ENCODE results near the gene RACK1. TPM values are rescaled to one million over a fixed set of nuclear protein-coding genes. Genes with fewer than 3 reads are reported as not detected.
A peak's percentile ranks its signal among the peaks of the same experiment; 100 is the strongest.

The RACK1 gene
- total and polyA plus RNA-seq, 4 donors: 310 to 2,255 (median 940) TPM

DNA sequence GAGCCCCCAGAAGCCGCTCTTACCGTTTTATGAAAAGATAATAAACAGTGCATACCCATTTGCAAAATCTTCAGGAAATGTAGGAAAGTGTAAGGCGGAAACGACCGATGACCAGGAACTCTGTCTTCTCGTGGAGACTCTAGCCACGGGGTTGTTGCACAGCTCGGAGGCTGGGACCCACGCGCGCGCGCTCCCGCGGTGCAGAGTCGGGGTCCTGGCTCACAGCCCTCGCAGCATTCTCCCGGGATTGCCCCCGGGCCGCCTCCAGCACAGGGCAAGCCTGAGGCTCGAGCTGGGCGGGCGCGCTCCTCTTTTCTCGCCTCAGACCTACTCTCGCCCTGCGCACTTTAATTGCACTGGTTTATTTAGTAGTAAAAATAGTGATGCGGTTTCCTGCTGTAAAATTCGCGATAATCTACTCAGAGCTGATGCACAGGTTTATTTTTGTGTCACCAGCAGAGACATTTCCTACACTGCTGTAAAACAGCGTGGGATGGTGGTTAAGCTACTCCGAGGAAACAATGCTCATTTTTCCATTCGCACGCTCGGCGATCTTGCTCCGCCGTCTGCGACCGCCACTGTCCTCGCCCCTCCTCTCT lies 54.2 kb downstream of the RACK1 start:
- DNase-seq (ENCODE audit: low spot score): no peak
- under 1% methylated on average over 41 of the region's 41 CpGs for WGBS
- Histone ChIP-seq H3K9ac (ENCODE audit: low read depth in 1 of 2, low read length in 2 of 2) (peak overlapping the region in 1 of 2 donors; percentile 1), H3K4me3 (ENCODE audit: low read depth in 1 of 3, low read length in 3 of 3) (peak overlapping the region; percentile 76 to 89 (median 77)), H3K9me3 (ENCODE audit: control insufficient read depth in 4 of 4, low read length in 3 of 4) (no peaks in the 10 kb centered on the region), H3K36me3 (ENCODE audit: control insufficient read depth in 4 of 4, insufficient read depth in 3 of 4, low read depth in 1 of 4, low read length in 3 of 4) (no peaks in the 10 kb centered on the region), H3K4me1 (ENCODE audit: control insufficient read depth in 4 of 4, insufficient read depth in 4 of 4, low read length in 3 of 4) (peaks cover 4 to 39% (median 28%) of the 10 kb centered on the region in 4 donors), H3K27ac (ENCODE audit: low read depth in 1 of 2, low read length in 2 of 2) (peak overlapping the region in 1 of 2 donors; percentile 59), H3K27me3 (ENCODE audit: control insufficient read depth in 4 of 4, insufficient read depth in 4 of 4, low read length in 3 of 4) (no peaks in the 10 kb centered on the region)
- no peak for TF ChIP-seq YY1 (IDR thresholded peaks at IDR 0.05)
- no peak for TF ChIP-seq ATF3 (IDR thresholded peaks at IDR 0.05)
- no peak for TF ChIP-seq GABPA (IDR thresholded peaks at IDR 0.05 in 1 of 2, conservative IDR thresholded peaks at IDR 0.05 in 1 of 2)
- TF ChIP-seq NR2F2 (IDR thresholded peaks at IDR 0.05): no peak
- TF ChIP-seq SP1 (IDR thresholded peaks at IDR 0.05): no peak
- TF ChIP-seq FOXA1 (IDR thresholded peaks at IDR 0.05): no peak
- no peak for TF ChIP-seq RAD21 (IDR thresholded peaks at IDR 0.05)
- TF ChIP-seq TAF1 (conservative IDR thresholded peaks at IDR 0.05): no peak

- Histone ChIP-seq H3K4me3 (ENCODE audit: low read depth in 1 of 3, low read length in 3 of 3) (peak overlapping the region; percentile 76 to 89 (median 77)), H3K27ac (ENCODE audit: low read depth in 1 of 2, low read length in 2 of 2) (peak overlapping the region; percentile 54 to 59), H3K9me3 (ENCODE audit: control insufficient read depth in 4 of 4, low read length in 3 of 4) (no peaks in the 10 kb centered on the region), H3K27me3 (ENCODE audit: control insufficient read depth in 4 of 4, insufficient read depth in 4 of 4, low read length in 3 of 4) (no peaks in the 10 kb centered on the region), H3K36me3 (ENCODE audit: control insufficient read depth in 4 of 4, insufficient read depth in 3 of 4, low read depth in 1 of 4, low read length in 3 of 4) (no peaks in the 10 kb centered on the region), H3K9ac (ENCODE audit: low read depth in 1 of 2, low read length in 2 of 2) (peak overlapping the region; percentile 41 to 65), H3K4me1 (ENCODE audit: control insufficient read depth in 4 of 4, insufficient read depth in 4 of 4, low read length in 3 of 4) (peaks cover 4 to 44% (median 29%) of the 10 kb centered on the region in 4 donors)
- peak; percentile 8 for TF ChIP-seq MAX (IDR thresholded peaks at IDR 0.05)
- TF ChIP-seq EGR1 (IDR thresholded peaks at IDR 0.05; ENCODE audit: low read depth in 2 of 2): no peak
- no peak for TF ChIP-seq TAF1 (conservative IDR thresholded peaks at IDR 0.05)
- peak; percentile 98 for TF ChIP-seq ATF3 (IDR thresholded peaks at IDR 0.05)
- WGBS: under 1% methylated on average over 35 of the region's 35 CpGs
- peak; percentile 88 for DNase-seq (ENCODE audit: low spot score)
Observed at GRCh38 chr5:181188700-181189362, 54.9 kb downstream of the RACK1 start.

DNA sequence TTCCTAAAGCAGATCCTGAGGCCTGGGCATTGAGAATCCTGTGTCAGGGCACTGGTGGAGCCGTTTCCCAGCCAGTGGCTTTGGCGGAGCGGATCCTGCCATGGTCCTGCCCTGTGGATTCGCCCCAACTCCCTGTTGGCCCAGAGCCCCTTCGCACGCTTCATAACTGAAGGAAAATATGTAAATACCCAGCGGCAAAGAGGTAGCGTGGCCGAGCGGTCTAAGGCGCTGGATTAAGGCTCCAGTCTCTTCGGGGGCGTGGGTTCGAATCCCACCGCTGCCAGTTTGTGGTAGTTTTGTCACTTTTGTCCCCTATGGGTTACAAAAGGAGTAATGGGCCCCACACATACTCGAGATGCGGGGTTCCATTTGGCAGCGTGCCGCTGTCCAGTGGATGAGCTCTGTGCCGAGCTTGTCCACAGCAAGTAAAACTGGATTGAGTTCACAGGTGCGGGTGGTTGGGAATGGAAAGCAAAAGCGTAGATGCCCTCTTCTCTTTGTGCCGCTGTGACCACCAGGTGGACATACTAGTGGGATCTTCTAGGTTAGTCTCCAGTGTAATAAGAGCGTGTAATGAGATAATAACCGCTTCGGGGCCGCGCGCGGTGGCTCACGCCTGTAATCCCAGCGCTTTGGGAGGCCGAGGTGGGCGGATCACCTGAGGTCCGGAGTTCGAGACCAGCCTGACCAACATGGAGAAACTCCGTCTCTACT lies 56.0 kb downstream of the RACK1 start:
- peak; percentile 84 for DNase-seq (ENCODE audit: low spot score)
- TF ChIP-seq EGR1 (IDR thresholded peaks at IDR 0.05; ENCODE audit: low read depth in 2 of 2): no peak
- TF ChIP-seq ZBTB33 (IDR thresholded peaks at IDR 0.05): no peak
- peak; percentile 5 for TF ChIP-seq YY1 (IDR thresholded peaks at IDR 0.05)
- peak; percentile 88 for TF ChIP-seq ATF3 (IDR thresholded peaks at IDR 0.05)
- TF ChIP-seq, protein P1, sequence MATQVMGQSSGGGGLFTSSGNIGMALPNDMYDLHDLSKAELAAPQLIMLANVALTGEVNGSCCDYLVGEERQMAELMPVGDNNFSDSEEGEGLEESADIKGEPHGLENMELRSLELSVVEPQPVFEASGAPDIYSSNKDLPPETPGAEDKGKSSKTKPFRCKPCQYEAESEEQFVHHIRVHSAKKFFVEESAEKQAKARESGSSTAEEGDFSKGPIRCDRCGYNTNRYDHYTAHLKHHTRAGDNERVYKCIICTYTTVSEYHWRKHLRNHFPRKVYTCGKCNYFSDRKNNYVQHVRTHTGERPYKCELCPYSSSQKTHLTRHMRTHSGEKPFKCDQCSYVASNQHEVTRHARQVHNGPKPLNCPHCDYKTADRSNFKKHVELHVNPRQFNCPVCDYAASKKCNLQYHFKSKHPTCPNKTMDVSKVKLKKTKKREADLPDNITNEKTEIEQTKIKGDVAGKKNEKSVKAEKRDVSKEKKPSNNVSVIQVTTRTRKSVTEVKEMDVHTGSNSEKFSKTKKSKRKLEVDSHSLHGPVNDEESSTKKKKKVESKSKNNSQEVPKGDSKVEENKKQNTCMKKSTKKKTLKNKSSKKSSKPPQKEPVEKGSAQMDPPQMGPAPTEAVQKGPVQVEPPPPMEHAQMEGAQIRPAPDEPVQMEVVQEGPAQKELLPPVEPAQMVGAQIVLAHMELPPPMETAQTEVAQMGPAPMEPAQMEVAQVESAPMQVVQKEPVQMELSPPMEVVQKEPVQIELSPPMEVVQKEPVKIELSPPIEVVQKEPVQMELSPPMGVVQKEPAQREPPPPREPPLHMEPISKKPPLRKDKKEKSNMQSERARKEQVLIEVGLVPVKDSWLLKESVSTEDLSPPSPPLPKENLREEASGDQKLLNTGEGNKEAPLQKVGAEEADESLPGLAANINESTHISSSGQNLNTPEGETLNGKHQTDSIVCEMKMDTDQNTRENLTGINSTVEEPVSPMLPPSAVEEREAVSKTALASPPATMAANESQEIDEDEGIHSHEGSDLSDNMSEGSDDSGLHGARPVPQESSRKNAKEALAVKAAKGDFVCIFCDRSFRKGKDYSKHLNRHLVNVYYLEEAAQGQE (IDR thresholded peaks at IDR 0.05): no peak
- no peak overlapping the region for H3K9ac ChIP-seq (ENCODE audit: low read depth in 1 of 2, low read length in 2 of 2)
- H3K9me3 ChIP-seq (ENCODE audit: control insufficient read depth in 4 of 4, low read length in 3 of 4): no peaks in the 10 kb centered on the region
- peaks cover 4 to 46% (median 26%) of the 10 kb centered on the region in 4 donors for H3K4me1 ChIP-seq (ENCODE audit: control insufficient read depth in 4 of 4, insufficient read depth in 4 of 4, low read length in 3 of 4)
- H3K27me3 ChIP-seq (ENCODE audit: control insufficient read depth in 4 of 4, insufficient read depth in 4 of 4, low read length in 3 of 4): no peaks in the 10 kb centered on the region
- H3K36me3 ChIP-seq (ENCODE audit: control insufficient read depth in 4 of 4, insufficient read depth in 3 of 4, low read depth in 1 of 4, low read length in 3 of 4): no peaks in the 10 kb centered on the region
- no peak overlapping the region for H3K4me3 ChIP-seq (ENCODE audit: low read depth in 1 of 3, low read length in 3 of 3)
- H3K27ac ChIP-seq (ENCODE audit: low read depth in 1 of 2, low read length in 2 of 2): no peak overlapping the region
- WGBS: 13% methylated on average over 37 of the region's 37 CpGs

Data from liver (tissue), 9 donors.